Kidney capillary endothelial cell (primary cell): ENCODE data around the gene FMNL2.
"Not testable (repeated sequence)": the region's sequence is repeated elsewhere in the genome, so short reads cannot be mapped to it uniquely, and the experiment has no call there.

ENCODE experiments used
- DNase-seq: peaks from one replicate; pipeline ENCODE4 v3.0.0-alpha.2; 2018; ENCODE audit warnings: low spot score

FMNL2 gene

GRCh38 chr2:152472481-152472887, 137.5 kb downstream of the FMNL2 start:
- no peak for DNase-seq

- DNase-seq: no peak
These were observed 138.3 kb downstream of the FMNL2 start for GRCh38 chr2:152473151-152473857.

DNA sequence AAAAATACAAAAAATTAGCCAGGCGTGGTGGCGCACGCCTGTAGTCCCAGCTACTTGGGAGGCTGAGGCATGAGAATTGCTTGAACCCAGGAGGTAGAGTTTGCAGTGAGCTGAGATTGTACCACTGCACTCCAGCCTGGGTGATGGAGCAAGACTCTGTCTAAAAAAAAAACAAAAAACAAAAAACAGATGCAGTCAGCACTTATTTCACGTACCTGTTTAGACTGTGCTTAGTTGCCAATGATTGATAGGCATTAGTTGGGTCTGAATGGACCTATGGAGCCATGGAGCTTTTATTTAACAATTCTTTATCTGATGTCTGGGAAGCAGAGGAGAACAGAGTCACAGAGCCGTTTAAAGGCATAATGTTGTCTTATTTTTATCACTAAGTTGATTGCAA, 139.5 kb downstream of the FMNL2 start:
- not testable (repeated sequence) for DNase-seq

DNA sequence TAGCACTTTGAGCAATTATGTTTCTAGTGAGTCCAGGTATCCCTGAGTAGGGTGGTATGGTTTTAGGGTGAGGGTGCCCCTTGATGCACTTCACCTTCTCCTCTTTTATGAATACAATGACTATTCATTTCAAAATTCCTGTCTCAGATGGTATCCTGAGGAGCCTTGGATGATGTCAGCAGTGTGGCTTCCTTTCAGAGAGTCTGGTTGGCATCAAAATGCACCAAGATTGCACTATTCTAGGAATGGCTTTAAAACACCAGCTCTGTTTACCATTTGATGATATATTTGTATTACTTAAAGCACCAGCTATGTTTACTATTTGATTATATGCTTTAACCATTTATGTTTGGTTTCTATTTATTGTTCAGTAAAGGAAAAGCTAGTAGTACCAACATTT, 141.0 kb downstream of the FMNL2 start:
- DNase-seq: no peak

GRCh38 chr2:152477347-152478092, 142.5 kb downstream of the FMNL2 start:
- DNase-seq: no peak

GRCh38 chr2:152479282-152479681, 144.3 kb downstream of the FMNL2 start:
- no peak for DNase-seq

DNA sequence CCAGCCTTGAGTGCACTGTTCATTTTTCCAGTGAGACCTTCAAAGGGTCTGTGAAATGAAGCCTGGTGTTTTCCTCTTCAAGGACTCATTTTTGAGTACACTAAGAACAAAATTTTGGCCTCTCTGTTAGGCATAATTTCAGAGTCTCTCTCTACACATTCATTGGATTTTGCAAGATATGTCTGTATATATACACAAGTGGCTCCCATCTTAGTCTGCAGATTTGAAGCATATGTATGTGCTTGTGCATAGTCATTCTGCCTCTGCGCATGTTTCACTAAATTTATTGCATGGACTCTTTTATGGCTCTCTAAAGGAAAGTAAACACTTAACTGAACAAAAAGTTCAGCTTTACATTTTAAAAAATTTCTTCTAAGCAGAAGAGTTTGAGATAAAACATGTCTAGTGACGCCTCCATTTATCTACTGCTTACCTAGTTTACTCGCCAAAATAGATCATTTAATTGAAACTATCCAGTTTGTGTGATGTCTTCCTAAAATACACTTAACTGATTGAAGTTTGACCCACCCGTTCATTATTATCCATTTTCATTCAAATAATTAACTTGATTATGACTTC, 145.9 kb downstream of the FMNL2 start:
- DNase-seq: no peak

DNA sequence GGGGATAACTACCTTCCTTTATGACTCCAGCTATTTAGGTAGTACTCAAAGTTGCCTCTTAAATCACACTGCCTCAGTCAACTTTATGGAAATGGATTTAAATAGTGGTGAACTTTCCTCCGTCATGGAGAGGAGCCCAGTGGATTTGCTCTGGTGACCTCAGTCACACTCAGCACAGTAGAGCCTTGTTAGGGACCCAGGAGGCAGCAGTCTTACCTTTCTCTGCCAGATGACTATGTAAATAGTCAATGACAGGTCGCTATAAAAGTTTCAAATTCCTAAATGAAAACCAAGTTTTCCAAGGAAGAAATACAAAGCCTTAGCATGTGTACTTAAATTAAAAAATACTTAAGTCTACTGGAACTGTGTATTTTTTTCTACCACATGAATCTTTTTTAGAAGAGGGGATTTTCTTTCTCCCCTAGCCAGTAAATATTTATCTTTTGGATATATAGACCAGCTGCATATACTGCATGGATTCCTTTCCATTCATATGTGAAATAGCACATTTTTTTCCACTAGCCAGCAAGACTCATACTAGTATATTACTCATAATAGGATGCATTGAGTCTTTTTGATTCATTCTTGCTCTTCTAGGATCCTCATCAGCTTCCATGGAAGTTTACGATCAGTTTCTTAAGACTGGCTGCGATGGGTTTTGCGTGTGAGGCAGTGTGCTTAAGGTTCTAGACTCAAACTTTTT, 147.1 kb downstream of the FMNL2 start:
- DNase-seq: no peak

DNA sequence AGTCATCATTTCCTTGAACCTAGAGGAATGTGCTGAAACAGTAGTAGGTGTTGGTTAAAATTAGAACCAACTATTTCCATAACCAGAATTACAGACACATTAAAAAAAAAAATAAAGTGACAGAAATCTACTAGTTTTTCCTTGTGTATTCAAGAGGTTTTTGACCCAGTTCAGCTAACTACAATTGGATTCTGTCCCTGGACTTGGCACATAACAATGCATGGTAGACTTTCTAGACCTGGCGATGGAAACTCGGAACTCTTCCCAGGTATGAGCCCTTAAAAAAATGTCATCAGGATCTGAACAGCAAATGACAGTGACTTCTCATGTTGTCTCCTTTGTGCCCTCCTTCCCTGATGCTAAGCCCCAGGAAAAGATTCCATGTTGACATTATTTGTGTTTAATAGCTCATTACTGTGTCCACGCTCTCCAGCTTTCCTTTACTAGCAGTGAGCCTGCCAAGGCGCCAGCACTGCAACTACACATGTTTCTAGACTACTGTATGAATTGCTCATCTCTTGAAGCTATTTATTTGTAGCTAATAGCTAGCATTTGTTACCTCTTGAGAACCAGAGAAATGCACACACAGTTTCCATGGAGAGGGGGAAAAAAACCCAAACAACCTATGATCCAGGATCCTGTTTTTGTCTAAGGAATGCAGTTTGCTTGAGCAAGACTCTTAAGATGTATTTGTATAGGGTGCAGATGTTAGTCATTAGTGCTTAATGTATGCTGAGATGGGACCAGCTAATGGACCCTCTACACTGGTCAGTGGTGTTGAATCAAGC, 148.5 kb downstream of the FMNL2 start:
- no peak for DNase-seq

DNA sequence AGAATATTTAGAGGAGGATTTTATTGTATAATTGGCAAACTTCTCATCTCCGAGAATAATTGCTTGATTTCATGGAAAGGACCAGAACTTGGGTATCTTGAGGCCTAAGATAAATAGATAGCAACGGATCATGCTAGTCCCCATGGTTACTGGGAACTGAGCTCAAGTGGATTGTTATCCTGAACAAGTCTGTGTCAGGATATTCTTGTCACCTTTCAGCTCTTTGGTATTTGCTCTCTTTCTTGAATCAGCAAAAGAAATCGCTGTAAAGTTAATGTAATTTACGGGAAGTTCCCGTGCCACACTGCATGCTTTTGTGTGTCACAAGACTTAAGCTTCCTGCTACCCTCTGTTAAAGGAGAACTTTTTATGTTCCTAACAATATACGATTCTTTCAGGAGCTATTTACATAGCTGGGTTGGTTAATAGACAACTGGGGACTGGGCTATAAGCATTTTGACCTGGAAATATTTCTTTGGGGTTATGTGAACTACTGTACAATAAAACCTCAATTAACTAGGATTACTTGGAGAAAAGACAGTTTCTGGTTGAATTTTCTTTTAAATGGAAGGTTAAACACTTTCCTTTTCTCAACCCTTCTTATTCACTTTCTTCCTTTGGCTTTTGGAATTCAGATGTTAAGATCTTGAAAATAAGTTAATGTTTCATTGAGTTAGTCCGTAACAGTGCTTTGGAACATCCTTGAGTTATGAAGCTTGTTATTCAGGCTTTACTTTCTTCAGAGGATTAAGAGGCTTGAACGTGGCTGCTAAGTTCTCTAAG, 151.2 kb downstream of the FMNL2 start:
- no peak for DNase-seq

GRCh38 chr2:152486737-152487400, 151.9 kb downstream of the FMNL2 start:
- DNase-seq: no peak

- DNase-seq: no peak
These were observed 153.1 kb downstream of the FMNL2 start for GRCh38 chr2:152488075-152488474.

GRCh38 chr2:152489364-152489763, 154.4 kb downstream of the FMNL2 start:
- DNase-seq: no peak

DNA sequence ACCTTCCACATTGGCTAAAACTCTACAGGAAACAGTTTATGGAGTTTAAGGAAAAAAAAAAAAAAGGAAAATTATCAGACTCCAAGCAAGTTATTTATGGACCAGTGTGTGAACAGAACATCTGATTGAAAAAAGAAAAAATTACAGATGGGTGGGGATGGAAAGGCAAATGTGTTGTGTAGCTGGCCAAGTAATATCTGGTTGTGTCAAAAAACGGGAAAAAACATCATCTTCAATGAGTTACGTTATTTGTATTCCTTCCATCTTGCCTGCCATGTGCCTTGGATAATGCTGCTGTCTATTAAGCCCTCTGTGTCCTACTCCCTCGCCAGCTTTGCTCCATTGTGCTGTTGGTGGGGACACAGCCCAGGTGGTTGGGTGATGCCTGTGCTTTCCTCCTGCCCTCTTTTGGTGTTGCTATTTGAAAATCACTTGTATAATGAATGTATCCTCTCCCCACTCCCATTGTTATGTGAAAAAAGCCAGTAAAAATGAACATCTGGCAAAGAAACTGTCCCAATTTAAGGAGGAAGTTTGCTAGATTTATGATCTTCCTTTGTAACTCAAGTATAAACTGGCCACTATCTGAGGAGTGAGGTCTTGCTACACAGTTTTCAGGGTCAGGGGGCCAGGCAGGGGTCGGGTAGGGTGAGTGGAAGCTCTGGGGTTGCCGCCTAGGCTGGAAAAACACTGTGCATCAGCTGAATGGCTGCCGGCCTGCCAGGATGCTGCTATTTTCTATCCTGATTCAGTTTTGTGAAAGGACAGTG, 155.9 kb downstream of the FMNL2 start:
- DNase-seq: no peak

DNA sequence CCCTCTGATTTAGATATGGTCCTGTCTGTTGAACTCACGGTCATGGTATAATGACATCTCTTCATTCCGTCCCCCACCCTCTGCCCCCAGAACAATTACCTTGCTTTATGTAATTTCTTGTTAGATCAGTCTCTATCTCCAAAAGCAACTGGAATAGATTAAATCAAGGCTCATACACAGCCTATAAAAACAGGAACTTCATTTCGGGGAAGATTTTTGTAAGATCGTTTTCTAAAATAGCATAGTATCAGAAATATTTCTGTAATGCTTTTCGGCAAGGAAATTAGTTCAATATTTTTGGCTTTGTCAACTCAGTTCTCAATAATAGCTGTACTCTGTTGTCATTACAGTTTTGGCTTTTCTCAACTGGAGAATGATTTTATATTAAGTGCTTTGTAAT, 157.2 kb downstream of the FMNL2 start:
- DNase-seq: no peak

DNA sequence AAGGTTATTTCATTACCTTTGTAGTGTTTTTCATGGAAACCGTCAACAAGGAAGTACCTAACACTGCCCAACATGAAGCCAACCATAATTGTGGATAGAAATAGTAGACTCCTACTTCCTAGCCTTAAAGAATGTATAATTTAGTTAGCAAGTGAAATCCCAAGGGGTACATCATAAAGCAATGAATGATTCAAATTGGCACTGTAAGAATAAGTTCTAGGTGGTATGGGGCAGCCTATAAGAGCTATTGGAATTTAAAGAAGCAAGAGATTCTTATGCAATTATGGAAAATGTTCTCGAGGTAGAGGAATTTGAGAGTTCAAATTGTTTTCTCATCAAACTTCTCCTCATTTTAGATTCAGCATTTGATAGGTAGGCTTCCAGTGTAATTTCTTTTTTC, 157.9 kb downstream of the FMNL2 start:
- DNase-seq: no peak

DNA sequence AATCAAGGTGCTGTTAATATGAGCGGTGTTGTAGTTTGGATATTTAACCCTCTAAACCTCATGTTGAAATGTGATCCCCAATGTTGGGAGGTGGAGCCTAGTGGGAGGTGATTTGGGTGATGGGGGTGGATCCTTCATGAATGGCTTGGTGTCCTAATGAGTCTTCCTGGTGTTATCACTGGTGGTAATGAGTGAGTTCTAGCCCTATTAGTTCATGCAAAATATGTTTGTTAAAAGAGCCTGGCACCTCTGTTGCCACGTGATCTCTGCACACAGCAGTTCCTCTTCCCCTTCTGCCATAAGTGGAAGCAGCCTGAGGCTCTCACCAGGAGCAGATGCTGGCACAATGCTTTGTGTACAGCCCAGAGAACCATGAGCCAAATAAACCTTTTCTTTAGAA, 158.4 kb downstream of the FMNL2 start:
- DNase-seq: no peak

GRCh38 chr2:152493945-152494528, 159.1 kb downstream of the FMNL2 start:
- DNase-seq: no peak

DNA sequence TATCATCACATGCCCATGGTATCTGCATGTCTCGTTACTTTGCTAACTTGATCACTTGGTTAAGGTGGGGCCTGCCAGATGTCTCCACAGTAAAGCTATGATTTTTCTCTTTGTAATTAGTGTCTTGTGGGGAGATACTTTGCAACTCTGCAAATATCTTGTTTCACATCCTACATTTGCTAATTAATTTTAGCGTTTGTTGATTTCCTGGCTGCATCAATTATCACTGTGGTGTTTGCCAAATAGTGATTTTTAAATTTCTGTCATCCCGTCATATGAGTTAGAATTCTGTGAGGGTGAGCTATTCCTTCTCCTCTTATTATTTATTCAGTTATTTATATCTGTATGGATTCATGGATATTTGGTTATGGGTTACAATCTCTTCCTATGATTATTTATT, 161.4 kb downstream of the FMNL2 start:
- no peak for DNase-seq
